ENCODE results near the gene LONRF3.

DNA sequence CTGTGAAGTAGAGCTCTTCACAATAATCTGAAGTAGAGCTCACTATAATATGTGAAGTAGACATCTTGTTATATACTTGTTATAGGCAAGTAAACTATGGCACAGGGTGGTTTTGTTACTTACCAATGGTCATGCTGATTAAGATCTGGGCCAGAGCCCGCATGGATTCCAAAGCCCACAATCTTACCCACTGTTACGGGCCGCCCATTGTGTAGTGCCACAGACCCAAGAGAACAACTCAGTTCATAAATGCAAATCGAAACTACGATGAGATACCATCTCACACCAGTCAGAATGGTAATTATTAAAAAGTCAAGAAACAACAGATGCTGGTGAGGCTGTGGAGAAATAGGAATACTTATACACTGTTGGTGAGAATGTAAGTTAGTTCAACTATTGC lies 51.5 kb downstream of the LONRF3 start:
- TF ChIP-seq, protein P1, sequence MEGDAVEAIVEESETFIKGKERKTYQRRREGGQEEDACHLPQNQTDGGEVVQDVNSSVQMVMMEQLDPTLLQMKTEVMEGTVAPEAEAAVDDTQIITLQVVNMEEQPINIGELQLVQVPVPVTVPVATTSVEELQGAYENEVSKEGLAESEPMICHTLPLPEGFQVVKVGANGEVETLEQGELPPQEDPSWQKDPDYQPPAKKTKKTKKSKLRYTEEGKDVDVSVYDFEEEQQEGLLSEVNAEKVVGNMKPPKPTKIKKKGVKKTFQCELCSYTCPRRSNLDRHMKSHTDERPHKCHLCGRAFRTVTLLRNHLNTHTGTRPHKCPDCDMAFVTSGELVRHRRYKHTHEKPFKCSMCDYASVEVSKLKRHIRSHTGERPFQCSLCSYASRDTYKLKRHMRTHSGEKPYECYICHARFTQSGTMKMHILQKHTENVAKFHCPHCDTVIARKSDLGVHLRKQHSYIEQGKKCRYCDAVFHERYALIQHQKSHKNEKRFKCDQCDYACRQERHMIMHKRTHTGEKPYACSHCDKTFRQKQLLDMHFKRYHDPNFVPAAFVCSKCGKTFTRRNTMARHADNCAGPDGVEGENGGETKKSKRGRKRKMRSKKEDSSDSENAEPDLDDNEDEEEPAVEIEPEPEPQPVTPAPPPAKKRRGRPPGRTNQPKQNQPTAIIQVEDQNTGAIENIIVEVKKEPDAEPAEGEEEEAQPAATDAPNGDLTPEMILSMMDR (IDR thresholded peaks at IDR 0.05): no peak
- no peak for TF ChIP-seq POLR2AphosphoS5 (IDR thresholded peaks at IDR 0.05)
